HCT116 (cell line): ENCODE measurements around the gene MFAP3L. TPM values are rescaled to one million over a fixed set of nuclear protein-coding genes. Genes with fewer than 3 reads are reported as not detected.

Experiments used
- ATAC-seq: fragments of 200-7000 bp; cut with Tn5 transposase; 2 replicates; pipeline ENCODE4 v1.9.1; 2020; ENCODE audit warnings: mild to moderate bottlenecking, moderate library complexity
- BruUV-seq: library from RNA; stranded (reverse); fragments of 400-500 nt; replicated peaks from 2 replicates; lab custom pipeline; 2021; lab: Mats Ljungman, UMichigan
- CTCF ChIA-PET: fragments of 300-600 bp; sonication (Branson Sonifier 250); formaldehyde crosslinking; loops from one replicate; lab custom pipeline; 2021; ENCODE audit warnings: antibody characterized with exemption; lab: Charles Lee
- POLR2A ChIA-PET: fragments of 300-600, 350-600 bp; sonication (Branson Sonifier 250); formaldehyde crosslinking; loops from one replicate; lab custom pipeline; 2021; ENCODE audit warnings: antibody characterized with exemption; lab: Charles Lee
- RAD21 ChIA-PET, 2 experiments: fragments of 300-600 bp; sonication (Branson Sonifier 250); formaldehyde crosslinking; loops; one replicate each; lab custom pipeline; 2023; ENCODE audit warnings: low total read pairs in 2 of 2; ENCODE audit not compliant: uncharacterized antibody in 2 of 2, unreplicated experiment in 2 of 2, low non-redundant PET in 1 of 2; lab: Charles Lee
- DNase-seq: peaks from one replicate; pipeline ENCODE4 v3.0.0-alpha.2; 2010; ENCODE audit warnings: low read depth, low spot score
- H2AFZ ChIP-seq: fragments of 200-600 bp; shearing (Covaris generic), sonication (generic); 2 replicates; pipeline ENCODE4 v1.6.1; 2017; ENCODE audit warnings: low read depth, mixed run types, mixed read lengths, antibody characterized with exemption, low read length; ENCODE audit not compliant: poor library complexity, severe bottlenecking
- H3K27ac ChIP-seq: 2 replicates; pipeline ENCODE4 v1.5.1; 2012; ENCODE audit warnings: low read depth, low read length
- H3K27me3 ChIP-seq: fragments of 200-600 bp; sonication (generic); 2 replicates; pipeline ENCODE4 v1.6.1; 2016; ENCODE audit warnings: mixed run types, low read length, mixed read lengths; ENCODE audit not compliant: insufficient read depth
- H3K36me3 ChIP-seq, 2 experiments: fragments of 200-500 bp in 1 of 2; fragments of 200-600 bp in 1 of 2; sonication (Bioruptor generic) in 1 of 2; sonication (generic) in 1 of 2; 2 replicates each; pipeline versions ENCODE4 v1.5.1 to v1.6.1; 2014 to 2016; ENCODE audit warnings: low read length in 2 of 2, inconsistent platforms in 1 of 2, mixed read lengths in 1 of 2, mixed run types in 1 of 2; ENCODE audit not compliant: insufficient read depth in 2 of 2, control insufficient read depth in 1 of 2
- H3K4me1 ChIP-seq, 2 experiments: fragments of 200-600 bp in 1 of 2; sonication (generic) in 1 of 2; 2 replicates each; pipeline versions ENCODE4 v1.5.1 to v1.6.1; 2012 to 2017; ENCODE audit warnings: low read length in 2 of 2, inconsistent platforms in 1 of 2, mild to moderate bottlenecking in 1 of 2, mixed read lengths in 1 of 2, mixed run types in 1 of 2, moderate library complexity in 1 of 2; ENCODE audit not compliant: insufficient read depth in 2 of 2, control insufficient read depth in 1 of 2
- H3K4me2 ChIP-seq: fragments of 200-600 bp; sonication (generic); 2 replicates; pipeline ENCODE4 v1.6.1; 2017; ENCODE audit warnings: mixed run types, low read length, mixed read lengths
- H3K4me3 ChIP-seq, 2 experiments: fragments of 200-600 bp in 1 of 2; sonication (generic) in 1 of 2; replicated peaks in 1 of 2; 2 replicates each; pipeline ENCODE4 v1.5.1; 2011 to 2016; ENCODE audit warnings: low read length in 2 of 2, control low read depth in 1 of 2, low read depth in 1 of 2, mild to moderate bottlenecking in 1 of 2, mixed read lengths in 1 of 2, mixed run types in 1 of 2
- H3K79me2 ChIP-seq: fragments of 200-600 bp; sonication (generic); 2 replicates; pipeline ENCODE4 v1.6.1; 2017; ENCODE audit warnings: mild to moderate bottlenecking, mixed run types, low read length, moderate library complexity, mixed read lengths; ENCODE audit not compliant: insufficient read depth
- H3K9ac ChIP-seq: fragments of 200-600 bp; sonication (generic); 2 replicates; pipeline ENCODE4 v1.6.1; 2016; ENCODE audit warnings: low read length, mixed read lengths
- H3K9me2 ChIP-seq: fragments of 200-600 bp; sonication (generic), shearing (Covaris generic); 2 replicates; pipeline ENCODE4 v1.6.1; 2017; ENCODE audit warnings: mixed run types, mild to moderate bottlenecking, moderate library complexity; ENCODE audit not compliant: insufficient read depth
- H3K9me3 ChIP-seq, 2 experiments: fragments of 200-500 bp in 1 of 2; fragments of 200-600 bp in 1 of 2; sonication (Bioruptor generic) in 1 of 2; sonication (generic) in 1 of 2; 2 replicates each; pipeline ENCODE4 v1.6.1; 2014 to 2017; ENCODE audit warnings: low read length in 2 of 2, mixed read lengths in 2 of 2, inconsistent platforms in 1 of 2, low read depth in 1 of 2, mild to moderate bottlenecking in 1 of 2, mixed run types in 1 of 2, moderate library complexity in 1 of 2; ENCODE audit not compliant: control insufficient read depth in 1 of 2, insufficient read depth in 1 of 2
- H4K20me1 ChIP-seq: fragments of 200-600 bp; sonication (generic), shearing (Covaris generic); 2 replicates; pipeline ENCODE4 v1.6.1; 2017; ENCODE audit warnings: mixed run types, mild to moderate bottlenecking, moderate library complexity; ENCODE audit not compliant: insufficient read depth
- ATF3 ChIP-seq: IDR thresholded peaks from 2 replicates; pipeline ENCODE4 v1.6.1; 2012
- CBX3 ChIP-seq: IDR thresholded peaks from 2 replicates; pipeline ENCODE4 v1.6.1; 2012; ENCODE audit warnings: low read depth
- CEBPB ChIP-seq: IDR thresholded peaks from 2 replicates; pipeline ENCODE4 v1.6.1; 2012; ENCODE audit warnings: low read depth
- CTCF ChIP-seq, 3 experiments: fragments of 200-600 bp in 1 of 3; sonication (generic) in 1 of 3; IDR thresholded peaks in 2 of 3; conservative IDR thresholded peaks in 1 of 3; 2 replicates each; pipeline ENCODE4 v1.5.1; 2012 to 2017; ENCODE audit warnings: low read depth in 2 of 3, low read length in 2 of 3, antibody characterized with exemption in 1 of 3, borderline replicate concordance in 1 of 3, control low read depth in 1 of 3, mild to moderate bottlenecking in 1 of 3, mixed read lengths in 1 of 3, mixed run types in 1 of 3, moderate library complexity in 1 of 3; ENCODE audit not compliant: insufficient read depth in 1 of 3
- ELF1 ChIP-seq: IDR thresholded peaks from 2 replicates; pipeline ENCODE4 v1.6.1; 2012; ENCODE audit warnings: low read depth, borderline replicate concordance
- EZH2phosphoT487 ChIP-seq: fragments of 200-600 bp; IDR thresholded peaks from 2 replicates; pipeline ENCODE4 v1.6.1; 2018; ENCODE audit warnings: antibody characterized with exemption, borderline replicate concordance
- FOSL1 ChIP-seq: IDR thresholded peaks from 2 replicates; pipeline ENCODE4 v1.6.1; 2012; ENCODE audit warnings: low read depth
- MAX ChIP-seq: IDR thresholded peaks from 2 replicates; pipeline ENCODE4 v1.6.1; 2012
- POLR2A ChIP-seq: IDR thresholded peaks from 2 replicates; pipeline ENCODE4 v1.7.0; 2011; ENCODE audit warnings: borderline replicate concordance; ENCODE audit not compliant: insufficient read depth, insufficient read length; ENCODE audit errors: extremely low read depth
- RAD21 ChIP-seq: IDR thresholded peaks from 2 replicates; pipeline ENCODE4 v1.6.1; 2012; ENCODE audit warnings: low read depth, mild to moderate bottlenecking
- SRF ChIP-seq: IDR thresholded peaks from 2 replicates; pipeline ENCODE4 v1.6.1; 2012; ENCODE audit warnings: low read depth
- ZBTB33 ChIP-seq: IDR thresholded peaks from 2 replicates; pipeline ENCODE4 v1.6.1; 2011; ENCODE audit warnings: mild to moderate bottlenecking, low read length, moderate library complexity; ENCODE audit not compliant: insufficient replicate concordance; ENCODE audit errors: extremely low read depth
- ZNF274 ChIP-seq: fragments of 200-500 bp; sonication (Bioruptor generic); IDR thresholded peaks from 2 replicates; pipeline ENCODE4 v1.6.1; 2014; ENCODE audit warnings: mild to moderate bottlenecking, low read depth, low read length, inconsistent platforms
- intact Hi-C: fragments of 100-400 bp; cut with micrococcal nuclease; formaldehyde crosslinking; loops from 2 replicates; pipeline ENCODE4 v1.10.0; 2022
- total RNA-seq: library from RNA; stranded (reverse); gene quantifications from one replicate; pipeline ENCODE4 v1.2.1, GENCODE V29; 2021; ENCODE audit not compliant: unreplicated experiment

The MFAP3L gene
- total RNA-seq, 1 experiment from 2014 or later: 8.4 TPM

GRCh38 chr4:170011921-170012628, 14.1 kb downstream of the MFAP3L start:
- Histone ChIP-seq H3K79me2 (0 out of 2 replicates have a peak, but pooled peaks cover 4% of the 10 kb centered on the region), H3K27me3 (no peaks in the 10 kb centered on the region), H3K9ac (no peak overlapping the region), H3K36me3 (no peaks in the 10 kb centered on the region), H3K27ac (no peak overlapping the region), H3K9me3 (no peaks in the 10 kb centered on the region), H3K4me2 (no peak overlapping the region), H4K20me1 (no peaks in the 10 kb centered on the region), H3K4me1 (peaks cover 0 to 2% of the 10 kb centered on the region in 2 experiments; a peak in 2 of 4 replicates), H2AFZ (no peak overlapping the region), H3K9me2 (no peaks in the 10 kb centered on the region), H3K4me3 (no peak overlapping the region)
- intact Hi-C loops: no loop called here
- no TSS peak for BruUV-seq
- ATAC-seq (no peak), DNase-seq (no peak)
- ChIA-PET POLR2A (no interaction called here), CTCF (no interaction called here), RAD21 (no interaction called here)
- TF ChIP-seq MAX (no peak), ZNF274 (no peak), FOSL1 (no peak), CBX3 (no peak), CTCF (IDR thresholded peaks at IDR 0.05 in 2 of 3, conservative IDR thresholded peaks at IDR 0.05 in 1 of 3; ENCODE audit: borderline replicate concordance in 1 of 3, insufficient read depth in 1 of 3, low read depth in 2 of 3, low read length in 2 of 3) (no peak), RAD21 (no peak), ELF1 (no peak), ZBTB33 (no peak), POLR2A (no peak), CEBPB (no peak), ATF3 (no peak), SRF (no peak), EZH2phosphoT487 (no peak)
